HepG2 (cell line): Measurements from ENCODE around the gene MFSD12. TPM values are rescaled to one million over a fixed set of nuclear protein-coding genes. Genes with fewer than 3 reads are reported as not detected.

Source experiments
- ATAC-seq: fragments of 200-7000 bp; cut with Tn5 transposase; 3 replicates; pipeline ENCODE4 v1.9.1; 2020; ENCODE audit warnings: mild to moderate bottlenecking, moderate library complexity
- BruUV-seq: library from RNA; stranded (reverse); fragments of 400-500 nt; replicated peaks from 2 replicates; lab custom pipeline; 2021; lab: Mats Ljungman, UMichigan
- CTCF ChIA-PET: fragments of 300-600 bp; formaldehyde crosslinking; extraction: SDS; loops from one replicate; lab custom pipeline; 2021; ENCODE audit warnings: low total read pairs, inconsistent platforms, low intra/inter-chr PET ratio; lab: Yijun Ruan, JAX
- POLR2A ChIA-PET: fragments of 350-600 bp; sonication (Branson Sonifier 250); formaldehyde crosslinking; loops from one replicate; lab custom pipeline; 2020; ENCODE audit warnings: antibody characterized with exemption, inconsistent platforms; lab: Yijun Ruan, JAX
- DNase-seq: peaks from one replicate; pipeline ENCODE4 v3.0.0-alpha.2; 2015; ENCODE audit warnings: low spot score
- FAIRE-seq: peaks from 3 replicates; lab custom pipeline; 2011; peaks lifted over from hg19 to GRCh38; lab: Jason Lieb, UNC
- H2AFZ ChIP-seq: one replicate; pipeline ENCODE4 v1.6.1; 2011; ENCODE audit warnings: low read length, inconsistent platforms
- H3K27ac ChIP-seq: fragments of 300-600 bp; 3 replicates; pipeline ENCODE4 v1.8.0; 2011; ENCODE audit warnings: mixed run types, mild to moderate bottlenecking, mixed read lengths, low read length, inconsistent platforms; ENCODE audit not compliant: insufficient read depth; ENCODE audit errors: extremely low read length
- H3K27me3 ChIP-seq, 2 experiments: fragments of 200-600 bp in 1 of 2; 2 replicates in 1 of 2; 3 replicates in 1 of 2; pipeline versions ENCODE4 v1.6.0 to v1.8.0; 2011; ENCODE audit warnings: low read length in 2 of 2, mild to moderate bottlenecking in 2 of 2, moderate library complexity in 2 of 2, inconsistent platforms in 1 of 2; ENCODE audit not compliant: insufficient read depth in 2 of 2, control insufficient read depth in 1 of 2
- H3K36me3 ChIP-seq, 2 experiments: fragments of 200-600 bp in 1 of 2; replicated peaks in 1 of 2; 2 replicates in 1 of 2; 3 replicates in 1 of 2; pipeline versions ENCODE4 v1.5.1 to v1.8.0; 2011; ENCODE audit warnings: low read length in 2 of 2, inconsistent platforms in 1 of 2; ENCODE audit not compliant: insufficient read depth in 2 of 2, control insufficient read depth in 1 of 2
- H3K4me1 ChIP-seq: 2 replicates; pipeline ENCODE4 v1.5.1; 2012; ENCODE audit warnings: low read length, inconsistent platforms; ENCODE audit not compliant: insufficient read depth
- H3K4me2 ChIP-seq: 2 replicates; pipeline ENCODE4 v1.6.0; 2011; ENCODE audit warnings: low read depth, low read length, inconsistent platforms
- H3K4me3 ChIP-seq, 3 experiments: fragments of 200-600 bp in 1 of 3; sonication (generic), shearing (Covaris generic) in 1 of 3; replicated peaks in 1 of 3; 2 replicates each; pipeline ENCODE4 v1.5.1; 2011 to 2016; ENCODE audit warnings: low read length in 3 of 3, inconsistent platforms in 2 of 3, low read depth in 2 of 3, mild to moderate bottlenecking in 2 of 3, control low read depth in 1 of 3, mixed read lengths in 1 of 3; ENCODE audit not compliant: insufficient read depth in 1 of 3
- H3K79me2 ChIP-seq: one replicate; pipeline ENCODE4 v1.6.1; 2011; ENCODE audit warnings: low read length, inconsistent platforms; ENCODE audit not compliant: insufficient read depth
- H3K9ac ChIP-seq: 2 replicates; pipeline ENCODE4 v1.6.0; 2011; ENCODE audit warnings: mild to moderate bottlenecking, low read depth, low read length, inconsistent platforms; ENCODE audit not compliant: insufficient read depth
- H3K9me3 ChIP-seq: 2 replicates; pipeline ENCODE4 v1.5.1; 2012; ENCODE audit warnings: mild to moderate bottlenecking, low read length
- H4K20me1 ChIP-seq: 2 replicates; pipeline ENCODE4 v1.6.0; 2011; ENCODE audit warnings: inconsistent platforms, mild to moderate bottlenecking, low read length, moderate library complexity; ENCODE audit not compliant: insufficient read depth
- AHDC1 ChIP-seq: sonication (generic); formaldehyde crosslinking; IDR thresholded peaks from 2 replicates; pipeline ENCODE4 v1.5.1; 2020; ENCODE audit warnings: mild to moderate bottlenecking, missing genetic modification reagents, borderline replicate concordance
- HNF4G ChIP-seq, 2 experiments: sonication (generic) in 1 of 2; formaldehyde crosslinking in 1 of 2; IDR thresholded peaks; 2 replicates each; pipeline versions ENCODE4 v1.4.0 to v1.6.1; 2011 to 2020; ENCODE audit warnings: borderline replicate concordance in 2 of 2, low read depth in 2 of 2, mild to moderate bottlenecking in 2 of 2, low read length in 1 of 2, missing genetic modification reagents in 1 of 2, moderate library complexity in 1 of 2
- KDM3A ChIP-seq: IDR thresholded peaks from 2 replicates; pipeline ENCODE4 v1.6.1; 2018; ENCODE audit warnings: low read depth, missing compliant biosample characterization
- KDM6A ChIP-seq: IDR thresholded peaks from 2 replicates; pipeline ENCODE4 v1.6.1; 2016; ENCODE audit warnings: low read depth
- MIXL1 ChIP-seq: IDR thresholded peaks from 2 replicates; pipeline ENCODE4 v1.6.1; 2016
- NFRKB ChIP-seq: fragments of 450-650 bp; IDR thresholded peaks from 2 replicates; pipeline ENCODE4 v1.6.1; 2017
- PRMT3 ChIP-seq: sonication (generic); formaldehyde crosslinking; IDR thresholded peaks from 2 replicates; pipeline ENCODE4 v1.8.1; 2022; ENCODE audit warnings: low read depth, mild to moderate bottlenecking, moderate library complexity, missing genetic modification reagents, borderline replicate concordance
- SMARCC2 ChIP-seq: fragments of 450-650 bp; IDR thresholded peaks from 2 replicates; pipeline ENCODE4 v1.6.1; 2017; ENCODE audit warnings: antibody characterized with exemption, mild to moderate bottlenecking
- STAG1 ChIP-seq: sonication (generic); formaldehyde crosslinking; IDR thresholded peaks from 2 replicates; pipeline ENCODE4 v1.4.0; 2020; ENCODE audit warnings: missing genetic modification reagents
- TFAP4 ChIP-seq: sonication (generic); IDR thresholded peaks from 2 replicates; pipeline ENCODE4 v1.6.1; 2016; ENCODE audit warnings: low read depth, borderline replicate concordance
- TGIF2 ChIP-seq: IDR thresholded peaks from 2 replicates; pipeline ENCODE4 v1.6.1; 2016; ENCODE audit warnings: control low read depth, missing compliant biosample characterization
- USF2 ChIP-seq, 2 experiments: sonication (generic) in 1 of 2; formaldehyde crosslinking in 1 of 2; IDR thresholded peaks; 2 replicates each; pipeline versions ENCODE4 v1.5.1 to v1.6.1; 2011 to 2020; ENCODE audit warnings: borderline replicate concordance in 1 of 2, low read depth in 1 of 2, low read length in 1 of 2, mild to moderate bottlenecking in 1 of 2, missing genetic modification reagents in 1 of 2, moderate library complexity in 1 of 2
- ZNF224 ChIP-seq: sonication (generic); formaldehyde crosslinking; IDR thresholded peaks from 2 replicates; pipeline ENCODE4 v1.5.0; 2020; ENCODE audit warnings: mild to moderate bottlenecking, missing genetic modification reagents
- ZNF468 ChIP-seq: sonication (generic); formaldehyde crosslinking; IDR thresholded peaks from 2 replicates; pipeline ENCODE4 v1.8.0; 2022; ENCODE audit warnings: mild to moderate bottlenecking, moderate library complexity, missing genetic modification reagents
- ZNF790 ChIP-seq: sonication (generic); formaldehyde crosslinking; IDR thresholded peaks from 2 replicates; pipeline ENCODE4 v1.8.0; 2022; ENCODE audit warnings: missing genetic modification reagents, mild to moderate bottlenecking, borderline replicate concordance
- WGBS: methylation state at CpG from one replicate; pipeline ENCODE4 v1.1.6; 2017; ENCODE audit warnings: low lambda C conversion rate; 5-methylcytosine and 5-hydroxymethylcytosine counted together
- in situ Hi-C: cut with HindIII; loops from 2 replicates; pipeline ENCODE4 v1.10.0; 2017; ENCODE audit warnings: low pct_unique_long_range_greater_than_20kb; ENCODE audit not compliant: extremely low pct_ligation_motif_present
- intact Hi-C: fragments of 100-400 bp; cut with micrococcal nuclease; formaldehyde crosslinking; loops from one replicate; pipeline ENCODE4 v1.10.0; 2022; ENCODE audit not compliant: unreplicated experiment
- polyA plus RNA-seq, 8 experiments: library from polyadenylated mRNA; depleted of rRNA in 3 of 8; stranded (reverse) in 7 of 8; unstranded in 1 of 8; fragments of >200 nt; fragmentation: Illumina TruSeq in 4 of 8; extraction: Trizol in 4 of 8; gene quantifications; 2 replicates each; pipeline versions ENCODE4 v1.2.1 to v1.2.3, GENCODE V29; 2011 to 2016; ENCODE audit warnings: low read depth in 4 of 8, missing spikeins in 1 of 8, mixed read lengths in 1 of 8; ENCODE audit not compliant: insufficient read depth in 1 of 8
- total RNA-seq, 5 experiments: library from RNA; depleted of rRNA; stranded (reverse); fragments of >200 nt; fragmentation: Illumina TruSeq; extraction: Trizol; gene quantifications; 2 replicates each; pipeline ENCODE4 v1.2.3, GENCODE V29; 2016; ENCODE audit warnings: low read depth in 1 of 5

The MFSD12 gene
- total and polyA plus RNA-seq, 2 of the 13 experiments (the other 11 are each of a cell fraction or from before 2014, with no cell fraction given) = 27.2 to 29.1 TPM

GRCh38 chr19:3590991-3591659 lies 33.7 kb upstream of the MFSD12 start:
- ChIA-PET CTCF (no interaction called here), POLR2A (no interaction called here)
- no peak for ATAC-seq
- Histone ChIP-seq H3K27ac (no peak overlapping the region), H4K20me1 (no peaks in the 10 kb centered on the region), H3K4me1 (no peaks in the 10 kb centered on the region), H3K4me2 (no peak overlapping the region), H3K79me2 (no peaks in the 10 kb centered on the region), H3K27me3 (peaks cover 3 to 29% of the 10 kb centered on the region in 2 experiments; a peak in 3 of 5 replicates), H3K4me3 (no peak overlapping the region), H3K9ac (no peak overlapping the region), H3K36me3 (no peaks in the 10 kb centered on the region), H3K9me3 (no peaks in the 10 kb centered on the region), H2AFZ (no peak overlapping the region)
- no peak for FAIRE-seq
- BruUV-seq = no TSS peak
- in situ Hi-C loops (no loop called here), intact Hi-C loops (no loop called here)
- no peak for TF ChIP-seq ZNF224
- TF ChIP-seq MIXL1 = no peak
- no peak for TF ChIP-seq PRMT3
- no peak for TF ChIP-seq KDM3A (CRISPR knock-in tag)
- no peak for TF ChIP-seq HNF4G (IDR thresholded peaks at IDR 0.05; ENCODE audit: borderline replicate concordance, low read depth, low read length)
- TF ChIP-seq HNF4G (CRISPR knock-in tag; IDR thresholded peaks at IDR 0.05; ENCODE audit: borderline replicate concordance, low read depth) = no peak
- TF ChIP-seq SMARCC2 = no peak
- no peak for TF ChIP-seq TFAP4
- no peak for TF ChIP-seq NFRKB
- TF ChIP-seq USF2 (IDR thresholded peaks at IDR 0.05; ENCODE audit: low read depth, low read length) = no peak
- TF ChIP-seq USF2 (CRISPR knock-in tag; IDR thresholded peaks at IDR 0.05; ENCODE audit: borderline replicate concordance) = no peak
- TF ChIP-seq ZNF468 (CRISPR knock-in tag) = no peak
- no peak for TF ChIP-seq STAG1
- TF ChIP-seq ZNF790 (CRISPR knock-in tag) = no peak
- no peak for TF ChIP-seq KDM6A (CRISPR knock-in tag)
- TF ChIP-seq AHDC1 (CRISPR knock-in tag) = no peak
- no peak for TF ChIP-seq TGIF2 (CRISPR knock-in tag)
- no CpG with 5 or more reads among the region's 8 CpGs for WGBS
- DNase-seq = no peak
